ENCODE results near the gene VDAC2. TPM values are rescaled to one million over a fixed set of nuclear protein-coding genes. Genes with fewer than 3 reads are reported as not detected.

Gene VDAC2
- polyA plus RNA-seq, 4 donors = 155 to 274 (median 224) TPM

Other genes with a start within 250 kb of the VDAC2 start
- gene SAMD8, start 99.1 kb upstream of the VDAC2 start, polyA plus RNA-seq (ENCODE audit: insufficient read length in 4 of 4) = 10 to 100 TPM; 14.2 to 20.1 (median 15.0) TPM
- 10 to 100 TPM in 1 of 4 donors, 1 to 10 TPM in 3; 2.9 to 14.2 (median 5.4) TPM for gene COMTD1, start 25.2 kb downstream of the VDAC2 start, polyA plus RNA-seq (ENCODE audit: insufficient read length in 4 of 4)
- gene ZNF503, start 191.0 kb downstream of the VDAC2 start, polyA plus RNA-seq (ENCODE audit: insufficient read length in 4 of 4) = 10 to 100 TPM; 37.3 to 85.5 (median 59.6) TPM
- 10 to 100 TPM in 3 of 4 donors, 1 to 10 TPM in 1; 7.8 to 23.9 (median 16.5) TPM for gene LRMDA, start 220.8 kb downstream of the VDAC2 start, polyA plus RNA-seq (ENCODE audit: insufficient read length in 4 of 4)

Data from left renal pelvis (tissue), 4 donors.